ENCODE results near the gene HDDC2. TPM values are rescaled to one million over a fixed set of nuclear protein-coding genes. Genes with fewer than 3 reads are reported as not detected.

HDDC2 gene
- total RNA-seq (2021; ENCODE audit: unreplicated experiment) = 95.6 TPM
- polyA plus RNA-seq (2012) = 81.4 and 103 TPM in 2 replicates
- percentile 90 among the genes with signal in this experiment for Bru-seq, nascent RNA
- percentile 77 among the genes with signal in this experiment for BruChase-seq, experiment 1, labeled RNA remaining after a 6-hour chase
- percentile 74 among the genes with signal in this experiment for BruChase-seq, experiment 2, labeled RNA remaining after a 2-hour chase
- long read RNA-seq, transcript HDDC2-201 (5 exons, 1,350 nt) = minor isoform, 35 of 136 reads
- long read RNA-seq, transcript HDDC2-202 (6 exons, 918 nt) = major isoform, 50 of 136 reads
- long read RNA-seq, partial matches to known transcripts = 23 of 136 reads
- long read RNA-seq, other reads (novel, unspliced or antisense) = 25 of 136 reads

GRCh38 chr6:125301435-125302391, at the start of gene HDDC2:
HDDC2 (minus strand) TSS chr6:125301967; CDS start chr6:125301932, 35 bp downstream.
- Histone ChIP-seq H3K9me3 (ENCODE audit: control insufficient read depth in 1 of 2, insufficient read depth in 1 of 2, low read depth in 1 of 2, low read length in 2 of 2) (no peaks in the 10 kb centered on the region), H3K4me2 (ENCODE audit: low read length) (peak within 1 kb of the TSS; percentile 88), H3K9me2 (ENCODE audit: insufficient read depth) (no peaks in the 10 kb centered on the region), H2AFZ (ENCODE audit: low read depth, low read length, poor library complexity, severe bottlenecking) (peak within 1 kb of the TSS; percentile 87), H3K27me3 (ENCODE audit: insufficient read depth, low read length) (no peaks in the 10 kb centered on the region), H3K36me3 (ENCODE audit: control insufficient read depth in 1 of 2, insufficient read depth in 2 of 2, low read length in 2 of 2) (peaks cover 19 to 29% of the 10 kb centered on the region in 2 experiments), H3K4me3 (replicated peaks in 1 of 2; ENCODE audit: low read depth in 1 of 2, low read length in 2 of 2) (peak within 1 kb of the TSS; percentile 79 to 88), H3K9ac (ENCODE audit: low read length) (peak within 1 kb of the TSS; percentile 88), H3K4me1 (ENCODE audit: control insufficient read depth in 1 of 2, insufficient read depth in 2 of 2, low read length in 2 of 2) (peaks cover 0 to 16% of the 10 kb centered on the region in 2 experiments; a peak in 3 of 4 replicates), H3K27ac (ENCODE audit: low read depth, low read length) (peak within 1 kb of the TSS; percentile 86), H3K79me2 (ENCODE audit: insufficient read depth, low read length) (peaks cover 37% of the 10 kb centered on the region), H4K20me1 (ENCODE audit: insufficient read depth) (no peaks in the 10 kb centered on the region; the same call in 1 of the 2 replicates)
- BruUV-seq (replicated peaks) = no TSS peak
- ChIA-PET POLR2A (interaction anchor here (0.6 kb wide), 1 partner anchor 148 kb away, joined by 3 read pairs; the partner anchor contains the start of gene TPD52L1), RAD21 (ENCODE audit: low non-redundant PET in 1 of 2, low total read pairs in 2 of 2, uncharacterized antibody in 2 of 2, unreplicated experiment in 2 of 2) (interaction anchor here in 1 of 2 experiments (0.7 to 1.1 kb wide), 2 partner anchors 100 to 452 kb away, joined by 3 read pairs; no protein-coding TSS in a partner anchor), CTCF (interaction anchor here (0.6 to 1.2 kb wide), 4 partner anchors 10 to 431 kb away, joined by 3 to 5 read pairs (median 3); partner anchors contain the start of gene TPD52L1)
- DNase-seq (ENCODE audit: low read depth, low spot score) (peak; percentile 28), ATAC-seq (peak; percentile 88)
- intact Hi-C loops (cut with micrococcal nuclease) = loop anchor here (2.0 to 5.0 kb wide), 2 partner anchors 109 to 149 kb away; partner anchors contain the start of gene TPD52L1
- TF ChIP-seq CBX3 (IDR thresholded peaks at IDR 0.05; ENCODE audit: low read depth) (no peak), ELF1 (IDR thresholded peaks at IDR 0.05; ENCODE audit: borderline replicate concordance, low read depth) (peak; percentile 67), FOSL1 (IDR thresholded peaks at IDR 0.05; ENCODE audit: low read depth) (no peak), SP1 (IDR thresholded peaks at IDR 0.05; ENCODE audit: low read depth) (0 out of 2 replicates have a peak, but pooled peaks have one; percentile 11), SIN3A (IDR thresholded peaks at IDR 0.05; ENCODE audit: low read depth) (peak; percentile 50), ZNF274 (IDR thresholded peaks at IDR 0.05; ENCODE audit: low read depth, low read length) (no peak), EGR1 (IDR thresholded peaks at IDR 0.05; ENCODE audit: low read depth) (peak; percentile 65), ZBTB33 (IDR thresholded peaks at IDR 0.05; ENCODE audit: extremely low read depth, insufficient replicate concordance, low read length) (no peak), EZH2phosphoT487 (IDR thresholded peaks at IDR 0.05; ENCODE audit: borderline replicate concordance) (no peak), REST (IDR thresholded peaks at IDR 0.05; ENCODE audit: low read depth) (no peak), CTCF (IDR thresholded peaks at IDR 0.05 in 2 of 3, conservative IDR thresholded peaks at IDR 0.05 in 1 of 3; ENCODE audit: borderline replicate concordance in 1 of 3, insufficient read depth in 1 of 3, low read depth in 2 of 3, low read length in 2 of 3) (no peak), EZH2 (IDR thresholded peaks at IDR 0.05) (no peak), RAD21 (IDR thresholded peaks at IDR 0.05; ENCODE audit: low read depth) (0 out of 2 replicates have a peak, but pooled peaks have one; percentile 1), MAX (IDR thresholded peaks at IDR 0.05) (peak; percentile 72), POLR2A (IDR thresholded peaks at IDR 0.05; ENCODE audit: borderline replicate concordance, extremely low read depth, insufficient read depth, insufficient read length) (peak; percentile 89)

All from HCT116 (cell line).